K562 (cell line): ENCODE data around the gene SART3. TPM values are rescaled to one million over a fixed set of nuclear protein-coding genes. Genes with fewer than 3 reads are reported as not detected.
"Not testable (repeated sequence)": the region's sequence is repeated elsewhere in the genome, so short reads cannot be mapped to it uniquely, and the experiment has no call there.

Experiments used
- ATAC-seq: fragments of 200-7000 bp; cut with Tn5 transposase; 3 replicates; pipeline ENCODE4 v1.9.1; 2020; ENCODE audit warnings: moderate library complexity
- BruUV-seq: library from RNA; stranded (reverse); fragments of 400-500 nt; replicated peaks from 2 replicates; lab custom pipeline; 2021; lab: Mats Ljungman, UMichigan
- CTCF ChIA-PET: fragments of 300-600 bp; formaldehyde crosslinking; extraction: SDS; loops from one replicate; lab custom pipeline; 2021; ENCODE audit warnings: low intra/inter-chr PET ratio; lab: Yijun Ruan, JAX
- POLR2A ChIA-PET: fragments of 300-600, 350-650 bp; sonication (Branson Sonifier 250); formaldehyde crosslinking; extraction: SDS; loops from one replicate; lab custom pipeline; 2021; ENCODE audit warnings: antibody characterized with exemption, inconsistent platforms; lab: Yijun Ruan, JAX
- DNase-seq, 4 experiments: peaks; one replicate each; pipeline versions ENCODE4 v3.0.0 to v3.0.0-alpha.2; 2011 to 2018; ENCODE audit warnings: low spot score in 3 of 4, mixed read lengths in 3 of 4; ENCODE audit errors: extremely low read depth in 1 of 4
- FAIRE-seq: peaks from 2 replicates; lab custom pipeline; 2011; peaks lifted over from hg19 to GRCh38; lab: Jason Lieb, UNC
- H2AFZ ChIP-seq: 2 replicates; pipeline ENCODE4 v1.6.0; 2011; ENCODE audit warnings: low read depth, low read length, control low read depth, inconsistent platforms
- H3K27ac ChIP-seq: fragments of 200-600 bp; 3 replicates; pipeline ENCODE4 v1.8.0; 2011; ENCODE audit warnings: low read depth, mild to moderate bottlenecking, control low read depth, inconsistent platforms, low read length, moderate library complexity, mixed read lengths; ENCODE audit errors: extremely low read depth
- H3K27me3 ChIP-seq, 2 experiments: fragments of 300-600 bp in 1 of 2; 2 replicates in 1 of 2; 3 replicates in 1 of 2; pipeline versions ENCODE4 v1.6.0 to v1.8.0; 2011; ENCODE audit warnings: inconsistent platforms in 2 of 2, low read length in 2 of 2, mild to moderate bottlenecking in 1 of 2, mixed read lengths in 1 of 2, moderate library complexity in 1 of 2; ENCODE audit not compliant: control insufficient read depth in 2 of 2, insufficient read depth in 2 of 2
- H3K36me3 ChIP-seq: fragments of 300-600 bp; 3 replicates; pipeline ENCODE4 v1.8.0; 2011; ENCODE audit warnings: mild to moderate bottlenecking, low read length, inconsistent platforms; ENCODE audit not compliant: control insufficient read depth, insufficient read depth
- H3K4me1 ChIP-seq, 2 experiments: fragments of 200-600 bp in 1 of 2; replicated peaks in 1 of 2; 2 replicates in 1 of 2; 3 replicates in 1 of 2; pipeline versions ENCODE4 v1.5.1 to v1.8.0; 2011; ENCODE audit warnings: inconsistent platforms in 2 of 2, low read length in 2 of 2, mild to moderate bottlenecking in 1 of 2, mixed read lengths in 1 of 2, moderate library complexity in 1 of 2; ENCODE audit not compliant: control insufficient read depth in 2 of 2, insufficient read depth in 2 of 2
- H3K4me2 ChIP-seq: 2 replicates; pipeline ENCODE4 v1.6.1; 2011; ENCODE audit warnings: low read length, control low read depth, inconsistent platforms, mixed read lengths; ENCODE audit not compliant: insufficient read depth
- H3K4me3 ChIP-seq: fragments of 200-600 bp; sonication (generic), shearing (Covaris generic); 2 replicates; pipeline ENCODE4 v1.5.1; 2016; ENCODE audit warnings: control low read depth, inconsistent platforms
- H3K79me2 ChIP-seq: fragments of 200-600 bp; 3 replicates; pipeline ENCODE4 v1.8.0; 2011; ENCODE audit warnings: low read length, inconsistent platforms; ENCODE audit not compliant: control insufficient read depth, insufficient read depth
- H3K9ac ChIP-seq, 2 experiments: 2 replicates each; pipeline versions ENCODE4 v1.6.0 to v1.6.1; 2011; ENCODE audit warnings: low read depth in 2 of 2, low read length in 2 of 2, control low read depth in 1 of 2, inconsistent platforms in 1 of 2, mild to moderate bottlenecking in 1 of 2, mixed read lengths in 1 of 2; ENCODE audit not compliant: insufficient read depth in 1 of 2
- H3K9me1 ChIP-seq: one replicate; pipeline ENCODE4 v1.6.0; 2011; ENCODE audit warnings: inconsistent platforms, mild to moderate bottlenecking, low read length, moderate library complexity; ENCODE audit not compliant: control insufficient read depth, insufficient read depth
- H3K9me3 ChIP-seq: replicated peaks from 2 replicates; pipeline ENCODE4 v1.5.1; 2011; ENCODE audit warnings: low read depth, low read length, inconsistent platforms; ENCODE audit not compliant: control insufficient read depth, insufficient read depth
- H4K20me1 ChIP-seq: replicated peaks from 2 replicates; pipeline ENCODE4 v1.6.1; 2011; ENCODE audit warnings: low read length, inconsistent platforms, mixed read lengths; ENCODE audit not compliant: control insufficient read depth, insufficient read depth
- CEBPG ChIP-seq, 3 experiments: fragments of 200-800 bp in 1 of 3; sonication (Bioruptor generic) in 1 of 3; sonication (generic) in 1 of 3; formaldehyde crosslinking in 1 of 3; IDR thresholded peaks in 2 of 3; conservative IDR thresholded peaks in 1 of 3; 2 replicates each; pipeline versions ENCODE4 v1.6.1 to v1.8.0; 2016 to 2022; ENCODE audit warnings: missing compliant biosample characterization in 2 of 3, missing genetic modification characterization in 2 of 3, mild to moderate bottlenecking in 1 of 3, missing genetic modification reagents in 1 of 3
- CTBP1 ChIP-seq: fragments of 450-650 bp; IDR thresholded peaks from 2 replicates; pipeline ENCODE4 v1.6.1; 2016; ENCODE audit warnings: borderline replicate concordance
- GTF2B ChIP-seq: IDR thresholded peaks from 2 replicates; pipeline ENCODE4 v1.6.1; 2011; ENCODE audit not compliant: insufficient read length; ENCODE audit errors: extremely low read depth
- REST ChIP-seq, 2 experiments: fragments of 450-650 bp; formaldehyde crosslinking in 1 of 2; IDR thresholded peaks; 2 replicates each; pipeline versions ENCODE4 v1.4.0 to v1.6.1; 2014 to 2020; ENCODE audit warnings: mild to moderate bottlenecking in 2 of 2, borderline replicate concordance in 1 of 2, low read depth in 1 of 2
- SMAD4 ChIP-seq: fragments of 250-450 bp; sonication (Bioruptor Pico); conservative IDR thresholded peaks from 2 replicates; pipeline ENCODE4 v1.8.0; 2021; ENCODE audit warnings: inconsistent platforms, mild to moderate bottlenecking, moderate library complexity
- TRIM24 ChIP-seq, 2 experiments: fragments of 450-650 bp; IDR thresholded peaks; 2 replicates each; pipeline ENCODE4 v1.6.1; 2016
- XRCC5 ChIP-seq: fragments of 200-400 bp; formaldehyde crosslinking; IDR thresholded peaks from 2 replicates; pipeline ENCODE4 v1.6.1; 2017; ENCODE audit warnings: low read depth, mild to moderate bottlenecking, low read length
- WGBS: fragments of 100-300 bp; shearing (Covaris generic); methylation state at CpG from one replicate; pipeline ENCODE4 v1.1.6; 2016; ENCODE audit warnings: low coverage, mixed read lengths; ENCODE audit not compliant: insufficient coverage; ENCODE audit errors: missing lambda C conversion rate; 5-methylcytosine and 5-hydroxymethylcytosine counted together
- in situ Hi-C: fragments of 300-500 bp; cut with MboI; formaldehyde crosslinking; loops from 4 replicates; pipeline ENCODE4 v1.15.0; 2018; ENCODE audit warnings: inconsistent platforms, mixed read lengths
- intact Hi-C: fragments of 100-400 bp; cut with micrococcal nuclease; formaldehyde crosslinking; loops from 2 replicates; pipeline ENCODE4 v1.14.2; 2022
- polyA plus RNA-seq, 8 experiments: library from polyadenylated mRNA; depleted of rRNA in 4 of 8; stranded (reverse) in 5 of 8; unstranded in 3 of 8; fragments of >200 nt; fragmentation: Nextera tagmentation in 2 of 8; fragmentation: Illumina TruSeq in 1 of 8; extraction: Ambion mirVana in 2 of 8; extraction: Trizol in 1 of 8; gene quantifications; 2 replicates each; pipeline versions ENCODE4 v1.2.1 to v1.2.3, GENCODE V29; 2011 to 2014; ENCODE audit warnings: inconsistent platforms in 1 of 8, missing spikeins in 1 of 8
- total RNA-seq, 7 experiments: library from RNA; depleted of rRNA in 6 of 7; stranded (reverse); fragments of >200 nt in 6 of 7; fragmentation: Illumina TruSeq in 2 of 7; extraction: Trizol in 2 of 7; gene quantifications; 2 replicates each; pipeline versions ENCODE4 v1.2.1 to v1.2.3, GENCODE V29; 2011 to 2021; ENCODE audit warnings: low replicate concordance in 1 of 7

Gene SART3
- total and polyA plus RNA-seq, 9 of the 15 experiments (the other 6 are each of a cell fraction or from before 2014, with no cell fraction given) = 8.9 to 167 (median 56.7) TPM

GRCh38 chr12:108590463-108590862 is 29.5 kb upstream of the SART3 start:
- FAIRE-seq, CTCF ChIA-PET, in situ Hi-C loops: not testable (repeated sequence)

GRCh38 chr12:108589840-108590229 is 28.9 kb upstream of the SART3 start:
- ATAC-seq (no peak), DNase-seq (no peak), FAIRE-seq (no peak)
- H3K9me3 ChIP-seq = no peaks in the 10 kb centered on the region
- in situ Hi-C loops = no loop called here
- no peak overlapping the region for H2AFZ ChIP-seq
- H3K27ac ChIP-seq = no peak overlapping the region
- CTCF ChIA-PET = no interaction called here
- H3K4me3 ChIP-seq = no peak overlapping the region
- 28% methylated on average over 7 of the region's 7 CpGs for WGBS
- H3K4me2 ChIP-seq = no peak overlapping the region
- H3K9me1 ChIP-seq = no peaks in the 10 kb centered on the region
- peaks cover 0 to 24% of the 10 kb centered on the region in 2 experiments; a peak in 1 of 5 replicates for H3K4me1 ChIP-seq
- peaks cover 0 to 28% of the 10 kb centered on the region in 2 experiments; a peak in 3 of 5 replicates for H3K27me3 ChIP-seq
- H3K36me3 ChIP-seq = no peaks in the 10 kb centered on the region
- H4K20me1 ChIP-seq = no peaks in the 10 kb centered on the region
- intact Hi-C loops = no loop called here
- 0 out of 4 replicates have a peak overlapping the region, but pooled peaks of 1 of the 2 experiments have one; percentile 15 for H3K9ac ChIP-seq
- H3K79me2 ChIP-seq = no peaks in the 10 kb centered on the region
- POLR2A ChIA-PET = interaction anchor here (0.7 kb wide), 1 partner anchor 14 kb away, joined by 3 read pairs; no protein-coding TSS in a partner anchor
- no TSS peak for BruUV-seq
- TF ChIP-seq GTF2B = no peak
- no peak for TF ChIP-seq CTBP1
- TF ChIP-seq REST (IDR thresholded peaks at IDR 0.05; ENCODE audit: borderline replicate concordance) = no peak
- TF ChIP-seq REST (CRISPR knock-in tag; IDR thresholded peaks at IDR 0.05; ENCODE audit: low read depth) = no peak
- TF ChIP-seq XRCC5 = no peak

More at GRCh38 chr12:108590463-108590862, 29.5 kb upstream of the SART3 start:
- POLR2A ChIA-PET = interaction anchor here (0.6 kb wide), 1 partner anchor 306 kb away, joined by 3 read pairs; no protein-coding TSS in a partner anchor
- H3K27ac ChIP-seq, ATAC-seq, H4K20me1 ChIP-seq, DNase-seq, H3K79me2 ChIP-seq, intact Hi-C loops, H2AFZ ChIP-seq, H3K9me1 ChIP-seq, H3K9ac ChIP-seq, H3K4me3 ChIP-seq, H3K36me3 ChIP-seq, BruUV-seq, H3K4me2 ChIP-seq: not testable (repeated sequence)
- peaks cover 0 to 24% of the 10 kb centered on the region in 2 experiments; a peak in 1 of 5 replicates for H3K4me1 ChIP-seq
- WGBS = 42% methylated on average over 9 of the region's 9 CpGs
- TF ChIP-seq CEBPG (CRISPR knock-in tag; IDR thresholded peaks at IDR 0.05) (peak; percentile 56), CEBPG (tag; conservative IDR thresholded peaks at IDR 0.05 in 1 of 2, IDR thresholded peaks at IDR 0.05 in 1 of 2) (peak in 1 of 2 experiments; percentile 60; a peak in 1 of 4 replicates), SMAD4 (CRISPR knock-in tag) (peak; percentile 24; the same call in 1 of the 2 replicates), TRIM24 (IDR thresholded peaks at IDR 0.05) (peak in 1 of 2 experiments; percentile 12; a peak in 1 of 4 replicates)
- TF ChIP-seq, all 486 proteins: peak for 3; not testable (repeated sequence) for 483
- peaks cover 0 to 24% of the 10 kb centered on the region in 2 experiments; a peak in 3 of 5 replicates for H3K27me3 ChIP-seq
- not testable (repeated sequence) for H3K9me3 ChIP-seq
